Measurements from ENCODE around the gene SLC16A5.

SLC16A5 gene

GRCh38 chr17:75091855-75092327, 4.1 kb downstream of the SLC16A5 start:
- no peak overlapping the region for H3K27ac ChIP-seq (ENCODE audit: low read length)
- H3K36me3 ChIP-seq (ENCODE audit: insufficient read depth, low read depth, low read length): no peaks in the 10 kb centered on the region
- H3K9ac ChIP-seq (ENCODE audit: low read depth, low read length): no peak overlapping the region
- no peaks in the 10 kb centered on the region for H3K27me3 ChIP-seq (ENCODE audit: insufficient read depth, low read length)
- H3K4me3 ChIP-seq (ENCODE audit: low read length): no peak overlapping the region
- no peaks in the 10 kb centered on the region for H3K9me3 ChIP-seq (ENCODE audit: insufficient read depth, low read depth, low read length)
- H3K4me1 ChIP-seq (ENCODE audit: insufficient read depth, low read length): peaks cover 21% of the 10 kb centered on the region

DNA sequence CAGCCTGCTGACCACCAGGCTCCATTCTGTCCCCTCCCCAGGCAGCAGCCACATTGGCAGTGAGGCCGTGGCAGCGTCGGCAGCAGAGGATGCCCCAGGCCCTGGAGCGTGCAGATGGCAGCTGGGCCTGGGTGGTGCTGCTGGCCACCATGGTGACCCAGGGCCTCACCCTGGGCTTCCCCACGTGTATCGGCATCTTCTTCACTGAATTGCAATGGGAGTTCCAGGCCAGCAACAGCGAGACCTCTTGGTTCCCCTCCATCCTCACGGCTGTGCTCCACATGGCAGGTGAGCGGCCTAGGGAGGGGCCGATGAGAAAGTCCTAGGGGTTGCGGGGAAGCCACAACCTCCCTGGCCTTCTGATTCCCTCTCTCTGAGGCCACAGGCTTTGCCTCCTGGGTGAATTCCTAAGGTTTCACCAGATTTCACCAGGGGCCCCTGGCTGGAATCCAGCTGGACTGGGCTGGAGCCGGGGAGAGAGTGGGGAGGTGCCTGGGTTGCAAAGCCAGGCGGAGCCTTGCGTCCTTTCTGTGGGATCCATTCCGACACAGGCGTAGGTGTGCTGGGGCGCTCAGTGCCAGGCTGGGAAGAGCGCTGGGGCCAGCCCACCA, 5.9 kb downstream of the SLC16A5 start:
- H3K27ac ChIP-seq (ENCODE audit: low read length): no peak overlapping the region

DNA sequence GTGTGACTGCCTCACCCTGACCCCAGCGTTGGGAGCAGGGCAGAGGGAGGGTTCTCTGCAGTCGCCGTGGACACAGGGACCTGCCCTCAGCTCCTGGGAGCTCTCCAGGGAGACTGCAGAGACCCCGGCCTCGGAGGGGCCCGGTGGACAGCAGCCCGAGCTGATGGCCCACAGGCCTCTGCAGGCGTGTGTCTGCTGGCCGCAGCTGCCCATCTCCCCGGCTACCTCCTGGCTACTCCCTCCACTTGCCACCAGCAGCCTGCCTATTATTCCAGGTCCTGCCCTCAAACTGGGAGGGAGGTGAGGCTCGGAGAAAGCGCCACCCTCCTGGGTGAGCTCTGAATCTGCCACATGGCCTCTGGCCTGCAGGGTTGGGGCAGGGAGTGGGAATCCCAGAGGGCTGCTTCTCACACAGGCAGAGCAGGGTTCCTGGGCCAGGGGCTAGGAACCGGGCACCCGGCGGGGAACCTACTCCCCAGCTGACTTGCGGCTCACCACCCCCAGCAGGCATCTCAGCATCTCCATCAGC, 7.2 kb downstream of the SLC16A5 start:
- no peaks in the 10 kb centered on the region for H3K9me3 ChIP-seq (ENCODE audit: insufficient read depth, low read depth, low read length)
- H3K36me3 ChIP-seq (ENCODE audit: insufficient read depth, low read depth, low read length): no peaks in the 10 kb centered on the region
- no peaks in the 10 kb centered on the region for H3K27me3 ChIP-seq (ENCODE audit: insufficient read depth, low read length)
- no peak overlapping the region for H3K9ac ChIP-seq (ENCODE audit: low read depth, low read length)
- peaks cover 13% of the 10 kb centered on the region for H3K4me1 ChIP-seq (ENCODE audit: insufficient read depth, low read length)
- no peak overlapping the region for H3K27ac ChIP-seq (ENCODE audit: low read length)
- H3K4me3 ChIP-seq (ENCODE audit: low read length): no peak overlapping the region

More for the DNA sequence above, 5.9 kb downstream of the SLC16A5 start:
- no peaks in the 10 kb centered on the region for H3K9me3 ChIP-seq (ENCODE audit: insufficient read depth, low read depth, low read length)
- H3K9ac ChIP-seq (ENCODE audit: low read depth, low read length): no peak overlapping the region
- no peaks in the 10 kb centered on the region for H3K27me3 ChIP-seq (ENCODE audit: insufficient read depth, low read length)
- peaks cover 19% of the 10 kb centered on the region for H3K4me1 ChIP-seq (ENCODE audit: insufficient read depth, low read length)
- no peaks in the 10 kb centered on the region for H3K36me3 ChIP-seq (ENCODE audit: insufficient read depth, low read depth, low read length)
- no peak overlapping the region for H3K4me3 ChIP-seq (ENCODE audit: low read length)

GRCh38 chr17:75096082-75096625, 8.4 kb downstream of the SLC16A5 start:
- H3K4me3 ChIP-seq (ENCODE audit: low read length): no peak overlapping the region
- H3K9ac ChIP-seq (ENCODE audit: low read depth, low read length): no peak overlapping the region
- H3K27ac ChIP-seq (ENCODE audit: low read length): no peak overlapping the region
- peaks cover 8% of the 10 kb centered on the region for H3K4me1 ChIP-seq (ENCODE audit: insufficient read depth, low read length)
- no peaks in the 10 kb centered on the region for H3K27me3 ChIP-seq (ENCODE audit: insufficient read depth, low read length)
- H3K9me3 ChIP-seq (ENCODE audit: insufficient read depth, low read depth, low read length): no peaks in the 10 kb centered on the region
- peaks cover 6% of the 10 kb centered on the region; the same call in 1 of the 2 replicates for H3K36me3 ChIP-seq (ENCODE audit: insufficient read depth, low read depth, low read length)

GRCh38 chr17:75097865-75098264, 10.1 kb downstream of the SLC16A5 start:
- Histone ChIP-seq H3K27ac (ENCODE audit: low read length) (no peak overlapping the region), H3K4me3 (ENCODE audit: low read length) (no peak overlapping the region), H3K9ac (ENCODE audit: low read depth, low read length) (no peak overlapping the region), H3K27me3 (ENCODE audit: insufficient read depth, low read length) (no peaks in the 10 kb centered on the region), H3K4me1 (ENCODE audit: insufficient read depth, low read length) (no peaks in the 10 kb centered on the region; the same call in 1 of the 2 replicates), H3K9me3 (ENCODE audit: insufficient read depth, low read depth, low read length) (no peaks in the 10 kb centered on the region), H3K36me3 (ENCODE audit: insufficient read depth, low read depth, low read length) (peaks cover 6% of the 10 kb centered on the region; the same call in 1 of the 2 replicates)

DNA sequence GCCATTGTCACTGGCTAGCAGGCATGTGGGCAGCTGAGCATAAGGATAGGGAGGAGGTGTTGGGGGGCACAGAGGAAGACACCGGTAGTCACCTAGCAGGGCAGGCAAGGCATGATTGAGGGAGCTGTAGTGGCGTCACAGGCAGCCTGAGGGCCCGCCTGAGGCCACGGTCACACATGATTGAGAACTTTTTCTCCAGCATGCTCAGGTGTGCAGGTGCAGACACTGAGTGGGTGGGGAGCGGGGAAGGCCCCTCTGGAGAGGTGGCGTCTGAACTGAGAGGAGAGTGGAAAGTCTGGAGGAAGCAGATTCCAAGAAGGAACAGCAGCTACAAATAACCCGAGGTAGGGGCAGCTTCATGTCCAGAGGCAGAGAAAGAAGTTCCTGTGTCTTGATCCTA, 11.1 kb downstream of the SLC16A5 start:
- H3K27ac ChIP-seq (ENCODE audit: low read length): no peak overlapping the region
- no peaks in the 10 kb centered on the region; the same call in 1 of the 2 replicates for H3K4me1 ChIP-seq (ENCODE audit: insufficient read depth, low read length)
- H3K9me3 ChIP-seq (ENCODE audit: insufficient read depth, low read depth, low read length): no peaks in the 10 kb centered on the region

DNA sequence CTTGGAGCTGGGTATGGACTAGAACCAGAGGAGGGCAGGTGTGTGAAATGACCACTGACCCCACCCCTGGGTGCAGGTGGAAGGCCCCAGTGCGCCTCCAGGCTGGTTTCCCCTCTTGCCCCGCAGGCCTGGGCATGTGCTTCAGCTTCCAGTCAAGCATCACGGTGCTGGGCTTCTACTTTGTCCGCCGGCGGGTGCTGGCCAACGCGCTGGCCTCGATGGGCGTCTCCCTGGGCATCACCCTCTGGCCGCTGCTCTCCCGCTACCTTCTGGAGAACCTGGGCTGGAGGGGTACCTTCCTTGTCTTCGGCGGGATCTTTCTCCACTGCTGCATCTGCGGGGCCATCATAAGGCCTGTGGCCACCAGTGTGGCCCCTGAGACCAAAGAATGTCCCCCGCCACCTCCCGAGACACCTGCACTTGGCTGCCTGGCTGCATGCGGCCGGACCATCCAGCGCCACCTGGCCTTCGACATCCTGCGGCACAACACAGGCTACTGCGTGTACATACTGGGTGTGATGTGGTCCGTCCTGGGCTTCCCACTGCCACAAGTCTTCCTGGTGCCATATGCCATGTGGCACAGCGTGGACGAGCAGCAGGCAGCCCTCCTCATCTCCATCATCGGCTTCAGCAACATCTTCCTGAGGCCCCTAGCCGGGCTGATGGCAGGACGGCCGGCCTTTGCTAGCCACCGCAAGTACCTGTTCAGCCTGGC, 12.3 kb downstream of the SLC16A5 start:
- H3K9ac ChIP-seq (ENCODE audit: low read depth, low read length): no peak overlapping the region
- no peaks in the 10 kb centered on the region; the same call in 1 of the 2 replicates for H3K4me1 ChIP-seq (ENCODE audit: insufficient read depth, low read length)
- no peak overlapping the region for H3K4me3 ChIP-seq (ENCODE audit: low read length)
- no peaks in the 10 kb centered on the region for H3K27me3 ChIP-seq (ENCODE audit: insufficient read depth, low read length)
- no peak overlapping the region for H3K27ac ChIP-seq (ENCODE audit: low read length)
- no peaks in the 10 kb centered on the region for H3K9me3 ChIP-seq (ENCODE audit: insufficient read depth, low read depth, low read length)
- peaks cover 6% of the 10 kb centered on the region; the same call in 1 of the 2 replicates for H3K36me3 ChIP-seq (ENCODE audit: insufficient read depth, low read depth, low read length)

More for the DNA sequence above, 11.1 kb downstream of the SLC16A5 start:
- Histone ChIP-seq H3K4me3 (ENCODE audit: low read length) (no peak overlapping the region), H3K36me3 (ENCODE audit: insufficient read depth, low read depth, low read length) (peaks cover 6% of the 10 kb centered on the region; the same call in 1 of the 2 replicates), H3K9ac (ENCODE audit: low read depth, low read length) (no peak overlapping the region), H3K27me3 (ENCODE audit: insufficient read depth, low read length) (no peaks in the 10 kb centered on the region)

GRCh38 chr17:75102385-75102821, 14.6 kb downstream of the SLC16A5 start:
- Histone ChIP-seq H3K27ac (ENCODE audit: low read length) (no peak overlapping the region), H3K9ac (ENCODE audit: low read depth, low read length) (no peak overlapping the region), H3K27me3 (ENCODE audit: insufficient read depth, low read length) (no peaks in the 10 kb centered on the region), H3K36me3 (ENCODE audit: insufficient read depth, low read depth, low read length) (peaks cover 6% of the 10 kb centered on the region; the same call in 1 of the 2 replicates), H3K9me3 (ENCODE audit: insufficient read depth, low read depth, low read length) (no peaks in the 10 kb centered on the region), H3K4me3 (ENCODE audit: low read length) (no peak overlapping the region), H3K4me1 (ENCODE audit: insufficient read depth, low read length) (no peaks in the 10 kb centered on the region; the same call in 1 of the 2 replicates)

DNA sequence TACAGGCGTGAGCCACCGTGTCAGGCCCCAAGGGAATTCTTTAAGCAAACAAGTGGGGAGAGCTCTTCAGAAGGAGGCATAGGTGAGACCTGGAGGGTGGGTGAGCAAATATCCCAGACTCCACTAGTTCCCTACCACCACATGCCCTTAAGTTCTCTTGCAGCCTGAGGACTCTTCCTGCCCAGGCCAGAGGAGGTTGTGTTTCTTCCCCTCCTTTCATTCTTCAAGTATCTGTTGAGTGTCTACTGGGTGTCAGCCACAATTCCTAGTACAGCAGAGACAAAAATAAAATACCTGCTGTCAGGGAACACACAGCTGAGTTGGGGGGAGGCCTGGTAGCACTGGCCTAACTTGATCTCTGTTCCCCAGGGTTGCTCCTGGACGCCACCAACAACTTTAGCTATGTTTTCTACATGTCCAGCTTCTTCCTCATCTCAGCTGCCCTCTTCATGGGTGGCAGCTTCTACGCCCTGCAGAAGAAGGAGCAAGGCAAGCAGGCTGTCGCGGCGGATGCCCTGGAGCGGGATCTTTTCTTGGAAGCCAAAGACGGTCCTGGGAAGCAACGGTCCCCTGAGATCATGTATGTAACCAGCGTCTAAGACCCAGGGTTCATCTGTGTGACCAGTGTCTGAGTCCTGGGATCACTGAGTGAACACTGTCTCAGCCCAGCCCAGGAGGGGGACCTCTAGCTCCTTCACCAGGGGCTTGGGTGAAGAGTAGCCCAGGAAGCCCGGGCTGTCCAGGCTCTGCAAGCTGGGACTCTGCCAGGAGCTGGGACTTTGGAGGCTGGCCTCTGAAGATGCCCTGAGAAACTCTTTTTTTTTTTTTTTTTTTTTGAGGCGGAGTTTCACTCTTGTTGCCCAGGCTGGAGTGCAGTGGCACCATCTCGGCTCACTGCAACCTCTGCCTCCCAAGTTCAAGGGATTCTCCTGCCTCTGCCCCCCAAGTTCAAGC, 16.1 kb downstream of the SLC16A5 start:
- H3K4me1 ChIP-seq (ENCODE audit: insufficient read depth, low read length): peaks cover 3% of the 10 kb centered on the region; the same call in 1 of the 2 replicates
- H3K27ac ChIP-seq (ENCODE audit: low read length): no peak overlapping the region
- no peak overlapping the region for H3K9ac ChIP-seq (ENCODE audit: low read depth, low read length)
- peaks cover 7% of the 10 kb centered on the region; the same call in 1 of the 2 replicates for H3K27me3 ChIP-seq (ENCODE audit: insufficient read depth, low read length)
- no peaks in the 10 kb centered on the region for H3K9me3 ChIP-seq (ENCODE audit: insufficient read depth, low read depth, low read length)
- H3K36me3 ChIP-seq (ENCODE audit: insufficient read depth, low read depth, low read length): peaks cover 6% of the 10 kb centered on the region; the same call in 1 of the 2 replicates
- H3K4me3 ChIP-seq (ENCODE audit: low read length): no peak overlapping the region

DNA sequence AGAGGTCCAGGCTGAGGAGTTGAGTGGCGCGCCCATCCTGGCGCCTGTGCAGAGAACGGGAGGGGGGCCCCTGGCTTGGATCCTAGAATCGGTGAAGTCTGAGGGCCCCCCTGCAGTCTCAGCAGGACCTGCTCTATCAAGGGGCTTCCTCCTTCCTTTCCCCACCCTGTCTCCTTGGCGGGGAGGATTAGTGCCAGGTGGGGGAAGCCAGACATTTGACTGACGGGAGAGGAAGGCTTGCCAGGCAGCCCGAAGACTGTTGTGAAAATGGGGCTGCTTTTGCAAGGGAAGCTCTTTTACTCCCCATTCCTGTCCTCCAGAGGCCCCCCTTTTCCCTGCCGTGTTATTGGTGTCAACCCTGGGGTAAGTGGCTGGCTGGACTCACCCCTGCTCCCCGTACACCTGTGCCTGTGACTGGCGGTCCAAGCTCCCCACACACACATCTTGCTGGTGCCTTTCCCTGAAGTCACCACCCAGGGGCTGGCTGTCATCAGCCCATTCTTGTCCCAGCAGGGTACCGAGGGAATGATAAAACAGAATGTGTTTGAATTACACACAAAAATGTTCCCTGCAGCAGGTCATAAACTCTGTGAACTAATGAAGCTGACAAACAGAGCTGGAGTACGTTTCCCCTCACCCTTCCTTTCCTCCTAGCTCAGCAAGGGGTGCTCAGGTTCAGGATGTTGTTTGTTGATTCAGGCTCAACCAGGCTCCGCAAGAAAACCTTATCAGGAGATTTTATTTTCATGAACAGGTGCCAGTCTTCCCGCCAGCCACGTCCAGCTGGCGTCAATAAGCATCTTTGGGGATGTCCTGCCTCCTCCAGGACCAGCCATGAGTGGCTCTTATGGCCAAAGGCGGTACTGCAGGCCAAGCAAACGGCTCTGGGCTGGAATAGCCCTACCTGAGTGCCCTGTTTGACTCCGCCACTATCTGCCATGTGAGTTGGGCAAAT, 17.6 kb downstream of the SLC16A5 start:
- Histone ChIP-seq H3K27ac (ENCODE audit: low read length) (no peak overlapping the region), H3K36me3 (ENCODE audit: insufficient read depth, low read depth, low read length) (peaks cover 3% of the 10 kb centered on the region; the same call in 1 of the 2 replicates), H3K9me3 (ENCODE audit: insufficient read depth, low read depth, low read length) (no peaks in the 10 kb centered on the region), H3K9ac (ENCODE audit: low read depth, low read length) (no peak overlapping the region), H3K4me1 (ENCODE audit: insufficient read depth, low read length) (peaks cover 5% of the 10 kb centered on the region; the same call in 1 of the 2 replicates), H3K27me3 (ENCODE audit: insufficient read depth, low read length) (peaks cover 10% of the 10 kb centered on the region; the same call in 1 of the 2 replicates), H3K4me3 (ENCODE audit: low read length) (no peak overlapping the region)
